ENCODE results near the gene IFT20.

Gene IFT20

GRCh38 chr17:28317966-28318758 lies 17.1 kb downstream of the IFT20 start:
- peak; percentile 40 for DNase-seq

GRCh38 chr17:28317099-28317965 lies 17.9 kb downstream of the IFT20 start:
- H3K18ac ChIP-seq (ENCODE audit: low read length), result no peak overlapping the region
- H3K4me3 ChIP-seq (ENCODE audit: low read length), result no peak overlapping the region
- no peak overlapping the region for H3K27ac ChIP-seq (ENCODE audit: low read depth, low read length)
- H3K79me2 ChIP-seq (ENCODE audit: control insufficient read depth, insufficient read depth, low read length), result peaks cover 32% of the 10 kb centered on the region
- H3K4me2 ChIP-seq (ENCODE audit: low read length), result peak overlapping the region; percentile 56
- peak overlapping the region; percentile 32 for H2AK5ac ChIP-seq (ENCODE audit: low read length)
- peak overlapping the region; percentile 72 for H3K9ac ChIP-seq (ENCODE audit: low read length)
- DNase-seq, result no peak
- H4K5ac ChIP-seq (ENCODE audit: low read length), result no peak overlapping the region
- no peak overlapping the region for H2BK120ac ChIP-seq (ENCODE audit: low read depth, low read length)
- H2BK15ac ChIP-seq (replicated peaks; ENCODE audit: low read depth), result no peak overlapping the region
- no peak overlapping the region for H3K4ac ChIP-seq (ENCODE audit: low read depth, low read length)
- peaks cover 7% of the 10 kb centered on the region for H3K4me1 ChIP-seq (ENCODE audit: control insufficient read depth, low read depth, low read length)
- H3K27me3 ChIP-seq (ENCODE audit: insufficient read depth, low read length, poor library complexity), result no peaks in the 10 kb centered on the region
- H4K8ac ChIP-seq (ENCODE audit: low read depth, low read length), result no peak overlapping the region
- no peak overlapping the region for H2BK5ac ChIP-seq (ENCODE audit: low read length)
- peaks cover 6% of the 10 kb centered on the region for H3K79me1 ChIP-seq (ENCODE audit: low read length)
- H3K56ac ChIP-seq (ENCODE audit: low read length), result peak overlapping the region; percentile 86
- H3K23ac ChIP-seq (ENCODE audit: low read length), result no peak overlapping the region
- WGBS (ENCODE audit: extremely low coverage, insufficient coverage, low lambda C conversion rate), result no CpG with 5 or more reads among the region's 21 CpGs
- H3K36me3 ChIP-seq (ENCODE audit: control insufficient read depth, insufficient read depth, low read length), result no peaks in the 10 kb centered on the region

More at GRCh38 chr17:28317966-28318758, 17.1 kb downstream of the IFT20 start:
- Histone ChIP-seq H2BK15ac (replicated peaks; ENCODE audit: low read depth) (no peak overlapping the region), H3K18ac (ENCODE audit: low read length) (peak overlapping the region; percentile 19), H3K4me2 (ENCODE audit: low read length) (peak overlapping the region; percentile 56), H3K79me1 (ENCODE audit: low read length) (peaks cover 6% of the 10 kb centered on the region), H2BK120ac (ENCODE audit: low read depth, low read length) (no peak overlapping the region), H4K5ac (ENCODE audit: low read length) (no peak overlapping the region), H3K36me3 (ENCODE audit: control insufficient read depth, insufficient read depth, low read length) (no peaks in the 10 kb centered on the region), H3K27ac (ENCODE audit: low read depth, low read length) (peak overlapping the region; percentile 25), H3K23ac (ENCODE audit: low read length) (no peak overlapping the region), H3K4me1 (ENCODE audit: control insufficient read depth, low read depth, low read length) (peaks cover 7% of the 10 kb centered on the region), H3K79me2 (ENCODE audit: control insufficient read depth, insufficient read depth, low read length) (peaks cover 39% of the 10 kb centered on the region), H3K4me3 (ENCODE audit: low read length) (peak overlapping the region; percentile 65), H2BK5ac (ENCODE audit: low read length) (no peak overlapping the region), H2AK5ac (ENCODE audit: low read length) (no peak overlapping the region), H4K8ac (ENCODE audit: low read depth, low read length) (no peak overlapping the region), H3K9ac (ENCODE audit: low read length) (peak overlapping the region; percentile 72), H3K56ac (ENCODE audit: low read length) (peak overlapping the region; percentile 86), H3K27me3 (ENCODE audit: insufficient read depth, low read length, poor library complexity) (no peaks in the 10 kb centered on the region), H3K4ac (ENCODE audit: low read depth, low read length) (peak overlapping the region; percentile 48)
- no CpG with 5 or more reads among the region's 40 CpGs for WGBS (ENCODE audit: extremely low coverage, insufficient coverage, low lambda C conversion rate)

GRCh38 chr17:28315846-28316705 lies 19.2 kb downstream of the IFT20 start:
- no peak overlapping the region for H3K56ac ChIP-seq (ENCODE audit: low read length)
- H3K18ac ChIP-seq (ENCODE audit: low read length), result no peak overlapping the region
- H4K8ac ChIP-seq (ENCODE audit: low read depth, low read length), result no peak overlapping the region
- no peak for DNase-seq
- H3K23ac ChIP-seq (ENCODE audit: low read length), result no peak overlapping the region
- H2BK120ac ChIP-seq (ENCODE audit: low read depth, low read length), result no peak overlapping the region
- no CpG with 5 or more reads among the region's 4 CpGs for WGBS (ENCODE audit: extremely low coverage, insufficient coverage, low lambda C conversion rate)
- no peak overlapping the region for H2BK5ac ChIP-seq (ENCODE audit: low read length)
- H3K4me3 ChIP-seq (ENCODE audit: low read length), result no peak overlapping the region
- no peak overlapping the region for H3K4ac ChIP-seq (ENCODE audit: low read depth, low read length)
- peaks cover 19% of the 10 kb centered on the region for H3K79me2 ChIP-seq (ENCODE audit: control insufficient read depth, insufficient read depth, low read length)
- H3K27me3 ChIP-seq (ENCODE audit: insufficient read depth, low read length, poor library complexity), result no peaks in the 10 kb centered on the region
- H3K79me1 ChIP-seq (ENCODE audit: low read length), result peaks cover 6% of the 10 kb centered on the region
- no peak overlapping the region for H3K4me2 ChIP-seq (ENCODE audit: low read length)
- no peak overlapping the region for H2BK15ac ChIP-seq (replicated peaks; ENCODE audit: low read depth)
- H3K9ac ChIP-seq (ENCODE audit: low read length), result no peak overlapping the region
- H3K4me1 ChIP-seq (ENCODE audit: control insufficient read depth, low read depth, low read length), result peaks cover 7% of the 10 kb centered on the region
- H4K5ac ChIP-seq (ENCODE audit: low read length), result no peak overlapping the region
- no peaks in the 10 kb centered on the region for H3K36me3 ChIP-seq (ENCODE audit: control insufficient read depth, insufficient read depth, low read length)
- H2AK5ac ChIP-seq (ENCODE audit: low read length), result no peak overlapping the region
- H3K27ac ChIP-seq (ENCODE audit: low read depth, low read length), result no peak overlapping the region

- Histone ChIP-seq H4K5ac (ENCODE audit: low read length) (no peak overlapping the region), H3K79me1 (ENCODE audit: low read length) (no peaks in the 10 kb centered on the region), H2BK5ac (ENCODE audit: low read length) (no peak overlapping the region), H2BK15ac (replicated peaks; ENCODE audit: low read depth) (no peak overlapping the region), H3K4me1 (ENCODE audit: control insufficient read depth, low read depth, low read length) (peaks cover 2% of the 10 kb centered on the region), H3K79me2 (ENCODE audit: control insufficient read depth, insufficient read depth, low read length) (no peaks in the 10 kb centered on the region), H4K8ac (ENCODE audit: low read depth, low read length) (no peak overlapping the region), H3K18ac (ENCODE audit: low read length) (no peak overlapping the region), H3K9ac (ENCODE audit: low read length) (no peak overlapping the region), H3K4me3 (ENCODE audit: low read length) (no peak overlapping the region), H3K56ac (ENCODE audit: low read length) (no peak overlapping the region), H3K36me3 (ENCODE audit: control insufficient read depth, insufficient read depth, low read length) (no peaks in the 10 kb centered on the region), H3K27ac (ENCODE audit: low read depth, low read length) (no peak overlapping the region), H3K27me3 (ENCODE audit: insufficient read depth, low read length, poor library complexity) (no peaks in the 10 kb centered on the region), H3K4me2 (ENCODE audit: low read length) (no peak overlapping the region), H2AK5ac (ENCODE audit: low read length) (no peak overlapping the region), H3K23ac (ENCODE audit: low read length) (no peak overlapping the region), H3K4ac (ENCODE audit: low read depth, low read length) (no peak overlapping the region), H2BK120ac (ENCODE audit: low read depth, low read length) (no peak overlapping the region)
- no CpG with 5 or more reads among the region's 2 CpGs for WGBS (ENCODE audit: extremely low coverage, insufficient coverage, low lambda C conversion rate)
- no peak for DNase-seq
Observed at GRCh38 chr17:28313841-28314240, 21.4 kb downstream of the IFT20 start.

- Histone ChIP-seq H2BK5ac (ENCODE audit: low read length) (no peak overlapping the region), H3K18ac (ENCODE audit: low read length) (no peak overlapping the region), H3K4me2 (ENCODE audit: low read length) (no peak overlapping the region), H3K4ac (ENCODE audit: low read depth, low read length) (no peak overlapping the region), H2AK5ac (ENCODE audit: low read length) (no peak overlapping the region), H4K8ac (ENCODE audit: low read depth, low read length) (no peak overlapping the region), H3K4me1 (ENCODE audit: control insufficient read depth, low read depth, low read length) (no peaks in the 10 kb centered on the region), H4K5ac (ENCODE audit: low read length) (no peak overlapping the region), H3K9ac (ENCODE audit: low read length) (no peak overlapping the region), H3K79me2 (ENCODE audit: control insufficient read depth, insufficient read depth, low read length) (no peaks in the 10 kb centered on the region), H3K23ac (ENCODE audit: low read length) (no peak overlapping the region), H2BK120ac (ENCODE audit: low read depth, low read length) (no peak overlapping the region), H3K56ac (ENCODE audit: low read length) (no peak overlapping the region), H2BK15ac (replicated peaks; ENCODE audit: low read depth) (no peak overlapping the region), H3K27ac (ENCODE audit: low read depth, low read length) (no peak overlapping the region), H3K27me3 (ENCODE audit: insufficient read depth, low read length, poor library complexity) (no peaks in the 10 kb centered on the region), H3K4me3 (ENCODE audit: low read length) (no peak overlapping the region), H3K36me3 (ENCODE audit: control insufficient read depth, insufficient read depth, low read length) (no peaks in the 10 kb centered on the region), H3K79me1 (ENCODE audit: low read length) (no peaks in the 10 kb centered on the region)
- no peak for DNase-seq
- WGBS (ENCODE audit: extremely low coverage, insufficient coverage, low lambda C conversion rate), result no CpG with 5 or more reads among the region's 38 CpGs
Observed at GRCh38 chr17:28306954-28307401, 28.3 kb downstream of the IFT20 start.

Measured in mesendoderm (in vitro differentiated cells).